Esophagus muscularis mucosa (tissue), 4 donors: ENCODE measurements around the gene CCL14. TPM values are rescaled to one million over a fixed set of nuclear protein-coding genes. Genes with fewer than 3 reads are reported as not detected.

Experiments used
- DNase-seq: peaks from one replicate; pipeline ENCODE4 v3.0.0-alpha.2; 2017; ENCODE audit errors: extremely low spot score
- H3K27ac ChIP-seq, 4 donors: fragments of 200-600 bp; sonication (generic); replicated peaks in 1 of 4; 1 replicate in 3 of 4; 2 replicates in 1 of 4; pipeline ENCODE4 v1.5.1; 2016 to 2019; ENCODE audit warnings: mild to moderate bottlenecking in 1 of 4
- H3K27me3 ChIP-seq, 4 donors: fragments of 200-600 bp; sonication (generic); one replicate each; pipeline versions ENCODE4 v1.5.1 to v1.6.0; 2016 to 2019
- H3K36me3 ChIP-seq, 4 donors: fragments of 200-600 bp; sonication (generic); one replicate each; pipeline ENCODE4 v1.5.1; 2016 to 2019
- H3K4me1 ChIP-seq, 4 donors: fragments of 200-600 bp; sonication (generic); one replicate each; pipeline ENCODE4 v1.5.1; 2016 to 2019
- H3K4me3 ChIP-seq, 4 donors: fragments of 200-600 bp; sonication (generic); 1 replicate in 2 of 4; 2 replicates in 2 of 4; pipeline ENCODE4 v1.5.1; 2016 to 2019; ENCODE audit warnings: mild to moderate bottlenecking in 4 of 4, moderate library complexity in 1 of 4
- H3K9me3 ChIP-seq, 4 donors: fragments of 200-600 bp; sonication (generic); 1 replicate in 3 of 4; 2 replicates in 1 of 4; pipeline ENCODE4 v1.5.1; 2016 to 2019
- CTCF ChIP-seq, 3 experiments: fragments of 200-600 bp in 2 of 3; fragments of 450-650 bp in 1 of 3; sonication (generic) in 2 of 3; IDR thresholded peaks; one replicate each; pipeline ENCODE4 v1.5.1; 2017 to 2019; ENCODE audit warnings: antibody characterized with exemption in 3 of 3, mild to moderate bottlenecking in 2 of 3, moderate library complexity in 1 of 3
- EP300 ChIP-seq: sonication (generic); formaldehyde crosslinking; IDR thresholded peaks from one replicate; pipeline ENCODE4 v1.6.1; 2017; ENCODE audit warnings: antibody characterized with exemption
- POLR2A ChIP-seq: fragments of 450-650 bp; IDR thresholded peaks from one replicate; pipeline ENCODE4 v1.6.1; 2017; ENCODE audit warnings: antibody characterized with exemption, moderate library complexity, mild to moderate bottlenecking, low read depth
- POLR2AphosphoS5 ChIP-seq, 2 donors: sonication (generic); formaldehyde crosslinking; IDR thresholded peaks; one replicate each; pipeline ENCODE4 v1.6.1; 2017; ENCODE audit warnings: antibody characterized with exemption in 2 of 2
- WGBS: methylation state at CpG from one replicate; pipeline ENCODE4 v1.1.5; 2018; 5-methylcytosine and 5-hydroxymethylcytosine counted together
- intact Hi-C: fragments of 100-400 bp; cut with DNase I; formaldehyde crosslinking; loops from one replicate; pipeline ENCODE4 v1.15.1; 2023
- total RNA-seq, 4 donors: library from RNA; depleted of rRNA; stranded (reverse); fragments of >200 nt; gene quantifications; one replicate each; pipeline versions ENCODE4 v1.1.0 to v1.2.1, GENCODE V29; 2016

CCL14 gene
- total RNA-seq, 4 donors from 2014 or later, result 11.2 to 59.8 (median 54.7) TPM

DNA sequence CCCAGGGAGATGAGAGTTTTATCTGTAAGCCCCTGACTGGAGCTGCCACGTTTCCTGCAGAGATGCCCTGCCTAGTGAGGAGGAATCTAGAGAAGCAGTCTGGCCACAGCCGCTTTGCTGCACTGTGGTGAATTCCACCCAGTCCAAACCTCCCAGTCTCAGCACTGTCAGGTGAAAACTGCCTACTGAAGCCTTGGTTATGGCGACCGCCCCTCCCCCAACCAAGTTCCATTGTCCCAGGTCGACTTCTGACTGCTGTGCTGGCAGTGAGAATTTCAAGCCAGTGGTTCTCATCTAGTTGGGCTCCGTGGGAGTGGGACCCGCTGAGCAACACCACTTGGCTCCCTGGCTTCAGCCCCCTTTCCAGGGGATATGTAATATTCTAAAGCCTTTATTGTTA is 32.8 kb downstream of the CCL14 start:
- TF ChIP-seq CTCF (IDR thresholded peaks at IDR 0.05), result no peak
- no peak for TF ChIP-seq POLR2AphosphoS5 (IDR thresholded peaks at IDR 0.05)
- no peak for TF ChIP-seq POLR2A
- TF ChIP-seq EP300, result no peak
- H3K9me3 ChIP-seq, result no peaks in the 10 kb centered on the region
- no peak overlapping the region for H3K4me3 ChIP-seq
- no peak for DNase-seq
- peaks cover 0 to 7% (median 0%) of the 10 kb centered on the region in 4 donors for H3K27me3 ChIP-seq
- no peaks in the 10 kb centered on the region for H3K4me1 ChIP-seq
- H3K27ac ChIP-seq, result no peak overlapping the region
- H3K36me3 ChIP-seq, result no peaks in the 10 kb centered on the region
- intact Hi-C loops, result no loop called here
- 56% methylated on average over 5 of the region's 7 CpGs for WGBS

DNA sequence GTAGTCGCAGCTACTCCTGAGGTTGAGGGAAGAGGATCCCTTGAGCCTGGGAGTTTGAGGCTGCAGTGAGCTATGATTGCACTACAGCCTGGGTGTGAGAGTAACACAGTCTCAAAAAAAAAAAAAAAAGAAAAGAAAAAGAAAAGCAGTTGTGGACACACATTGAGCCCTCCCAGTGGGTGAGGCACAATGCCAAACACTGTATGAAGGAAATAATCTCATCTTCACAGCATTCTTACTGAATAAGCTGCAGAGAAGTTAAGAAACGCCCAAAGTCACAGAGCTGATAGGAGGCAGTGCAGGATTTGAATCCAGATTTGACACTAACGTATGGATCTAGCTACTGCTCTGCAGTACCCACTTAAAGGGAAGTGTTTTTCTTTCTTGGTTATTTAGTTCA is 37.1 kb downstream of the CCL14 start:
- no peaks in the 10 kb centered on the region for H3K36me3 ChIP-seq
- H3K27ac ChIP-seq, result no peak overlapping the region
- DNase-seq, result no peak
- H3K4me1 ChIP-seq, result no peaks in the 10 kb centered on the region
- intact Hi-C loops, result no loop called here
- no peaks in the 10 kb centered on the region for H3K27me3 ChIP-seq
- no peak overlapping the region for H3K4me3 ChIP-seq
- H3K9me3 ChIP-seq, result no peaks in the 10 kb centered on the region
- no peak for TF ChIP-seq CTCF (IDR thresholded peaks at IDR 0.05)
- no peak for TF ChIP-seq POLR2A
- no peak for TF ChIP-seq EP300
- no peak for TF ChIP-seq POLR2AphosphoS5 (IDR thresholded peaks at IDR 0.05)
- WGBS, result 79% methylated on average over 3 of the region's 3 CpGs

DNA sequence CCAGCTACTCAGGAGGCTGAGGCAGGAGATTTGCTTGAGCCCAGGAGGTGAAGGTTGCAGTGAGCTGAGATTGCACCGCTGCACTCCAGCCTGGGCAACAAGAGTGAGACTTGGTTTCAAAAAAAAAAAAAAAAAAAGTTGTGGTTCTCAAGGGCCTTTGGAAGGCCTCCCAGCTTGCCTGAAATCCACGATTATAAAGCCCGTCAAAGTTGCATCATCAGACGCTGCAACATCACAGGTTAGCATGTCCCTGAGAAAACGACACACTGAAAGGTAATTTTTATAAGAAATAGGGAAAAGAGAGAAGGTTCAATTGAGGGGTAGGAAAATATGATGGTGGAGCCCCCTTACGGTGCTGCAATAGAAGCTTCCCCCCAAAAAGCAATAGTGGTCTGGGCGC is 38.4 kb downstream of the CCL14 start:
- H3K4me3 ChIP-seq, result no peak overlapping the region
- no peaks in the 10 kb centered on the region for H3K4me1 ChIP-seq
- WGBS, result 91% methylated on average over 7 of the region's 7 CpGs
- TF ChIP-seq EP300, result no peak
- no peak for TF ChIP-seq POLR2A
- no peak for TF ChIP-seq POLR2AphosphoS5 (IDR thresholded peaks at IDR 0.05)
- TF ChIP-seq CTCF (IDR thresholded peaks at IDR 0.05), result no peak
- H3K36me3 ChIP-seq, result no peaks in the 10 kb centered on the region
- no peaks in the 10 kb centered on the region for H3K27me3 ChIP-seq
- H3K27ac ChIP-seq, result no peak overlapping the region
- intact Hi-C loops, result no loop called here
- H3K9me3 ChIP-seq, result no peaks in the 10 kb centered on the region
- no peak for DNase-seq

DNA sequence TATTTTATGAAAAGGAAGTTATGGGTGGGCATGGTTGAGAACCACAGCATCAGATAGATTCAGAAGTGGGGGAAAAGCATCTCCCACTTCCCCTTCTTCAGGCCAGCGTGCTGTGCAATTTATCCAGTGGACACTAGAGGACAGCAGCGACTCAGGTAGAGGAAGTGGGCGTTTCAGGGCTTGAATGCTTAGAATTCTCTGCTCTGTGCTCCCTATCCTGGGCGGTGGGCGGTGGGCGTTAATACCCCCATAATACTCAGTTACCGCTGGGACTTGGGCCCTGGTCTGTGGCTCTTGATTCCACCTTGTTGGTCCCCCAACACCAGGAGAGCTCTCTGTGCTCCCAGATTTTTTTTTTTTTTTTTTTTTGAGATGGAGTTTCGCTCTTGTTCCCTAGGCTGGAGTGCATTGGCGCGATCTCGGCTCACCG is 39.4 kb downstream of the CCL14 start:
- DNase-seq, result no peak
- WGBS, result 40% methylated on average over 11 of the region's 12 CpGs

More for the DNA sequence above, 39.4 kb downstream of the CCL14 start:
- intact Hi-C loops, result no loop called here
- H3K36me3 ChIP-seq, result no peaks in the 10 kb centered on the region
- H3K4me1 ChIP-seq, result no peaks in the 10 kb centered on the region
- TF ChIP-seq CTCF (IDR thresholded peaks at IDR 0.05), result peak; percentile 49 to 83 (median 50)
- no peak for TF ChIP-seq EP300
- H3K27ac ChIP-seq, result no peak overlapping the region
- no peaks in the 10 kb centered on the region for H3K27me3 ChIP-seq
- H3K9me3 ChIP-seq, result no peaks in the 10 kb centered on the region
- peak overlapping the region in 1 of 4 donors; percentile 14 for H3K4me3 ChIP-seq
